HepG2 (cell line): ENCODE results near the gene MYH15. TPM values are rescaled to one million over a fixed set of nuclear protein-coding genes. Genes with fewer than 3 reads are reported as not detected.

Experiments
- ATAC-seq: fragments of 200-7000 bp; cut with Tn5 transposase; 3 replicates; pipeline ENCODE4 v1.9.1; 2020; ENCODE audit warnings: mild to moderate bottlenecking, moderate library complexity
- BruUV-seq: library from RNA; stranded (reverse); fragments of 400-500 nt; replicated peaks from 2 replicates; lab custom pipeline; 2021; lab: Mats Ljungman, UMichigan
- CTCF ChIA-PET: fragments of 300-600 bp; formaldehyde crosslinking; extraction: SDS; loops from one replicate; lab custom pipeline; 2021; ENCODE audit warnings: low total read pairs, inconsistent platforms, low intra/inter-chr PET ratio; lab: Yijun Ruan, JAX
- POLR2A ChIA-PET: fragments of 350-600 bp; sonication (Branson Sonifier 250); formaldehyde crosslinking; loops from one replicate; lab custom pipeline; 2020; ENCODE audit warnings: antibody characterized with exemption, inconsistent platforms; lab: Yijun Ruan, JAX
- DNase-seq: peaks from one replicate; pipeline ENCODE4 v3.0.0-alpha.2; 2015; ENCODE audit warnings: low spot score
- FAIRE-seq: peaks from 3 replicates; lab custom pipeline; 2011; peaks lifted over from hg19 to GRCh38; lab: Jason Lieb, UNC
- H2AFZ ChIP-seq: one replicate; pipeline ENCODE4 v1.6.1; 2011; ENCODE audit warnings: low read length, inconsistent platforms
- H3K27ac ChIP-seq: fragments of 300-600 bp; 3 replicates; pipeline ENCODE4 v1.8.0; 2011; ENCODE audit warnings: mixed run types, mild to moderate bottlenecking, mixed read lengths, low read length, inconsistent platforms; ENCODE audit not compliant: insufficient read depth; ENCODE audit errors: extremely low read length
- H3K27me3 ChIP-seq, 2 experiments: fragments of 200-600 bp in 1 of 2; 2 replicates in 1 of 2; 3 replicates in 1 of 2; pipeline versions ENCODE4 v1.6.0 to v1.8.0; 2011; ENCODE audit warnings: low read length in 2 of 2, mild to moderate bottlenecking in 2 of 2, moderate library complexity in 2 of 2, inconsistent platforms in 1 of 2; ENCODE audit not compliant: insufficient read depth in 2 of 2, control insufficient read depth in 1 of 2
- H3K36me3 ChIP-seq, 2 experiments: fragments of 200-600 bp in 1 of 2; replicated peaks in 1 of 2; 2 replicates in 1 of 2; 3 replicates in 1 of 2; pipeline versions ENCODE4 v1.5.1 to v1.8.0; 2011; ENCODE audit warnings: low read length in 2 of 2, inconsistent platforms in 1 of 2; ENCODE audit not compliant: insufficient read depth in 2 of 2, control insufficient read depth in 1 of 2
- H3K4me1 ChIP-seq: 2 replicates; pipeline ENCODE4 v1.5.1; 2012; ENCODE audit warnings: low read length, inconsistent platforms; ENCODE audit not compliant: insufficient read depth
- H3K4me2 ChIP-seq: 2 replicates; pipeline ENCODE4 v1.6.0; 2011; ENCODE audit warnings: low read depth, low read length, inconsistent platforms
- H3K4me3 ChIP-seq, 3 experiments: fragments of 200-600 bp in 1 of 3; sonication (generic), shearing (Covaris generic) in 1 of 3; replicated peaks in 1 of 3; 2 replicates each; pipeline ENCODE4 v1.5.1; 2011 to 2016; ENCODE audit warnings: low read length in 3 of 3, inconsistent platforms in 2 of 3, low read depth in 2 of 3, mild to moderate bottlenecking in 2 of 3, control low read depth in 1 of 3, mixed read lengths in 1 of 3; ENCODE audit not compliant: insufficient read depth in 1 of 3
- H3K79me2 ChIP-seq: one replicate; pipeline ENCODE4 v1.6.1; 2011; ENCODE audit warnings: low read length, inconsistent platforms; ENCODE audit not compliant: insufficient read depth
- H3K9ac ChIP-seq: 2 replicates; pipeline ENCODE4 v1.6.0; 2011; ENCODE audit warnings: mild to moderate bottlenecking, low read depth, low read length, inconsistent platforms; ENCODE audit not compliant: insufficient read depth
- H3K9me3 ChIP-seq: 2 replicates; pipeline ENCODE4 v1.5.1; 2012; ENCODE audit warnings: mild to moderate bottlenecking, low read length
- H4K20me1 ChIP-seq: 2 replicates; pipeline ENCODE4 v1.6.0; 2011; ENCODE audit warnings: inconsistent platforms, mild to moderate bottlenecking, low read length, moderate library complexity; ENCODE audit not compliant: insufficient read depth
- CHD4 ChIP-seq: fragments of 200-600 bp; sonication (generic); IDR thresholded peaks from 2 replicates; pipeline ENCODE4 v1.7.0; 2017; ENCODE audit warnings: mild to moderate bottlenecking, low read length, borderline replicate concordance
- CTCF ChIP-seq: sonication (generic); formaldehyde crosslinking; IDR thresholded peaks from 2 replicates; pipeline ENCODE4 v1.5.0; 2020; ENCODE audit warnings: mild to moderate bottlenecking, missing genetic modification reagents, moderate library complexity
- KDM4B ChIP-seq: sonication (generic); formaldehyde crosslinking; IDR thresholded peaks from 2 replicates; pipeline ENCODE4 v1.4.0; 2020; ENCODE audit warnings: missing genetic modification reagents
- ZNF224 ChIP-seq: sonication (generic); formaldehyde crosslinking; IDR thresholded peaks from 2 replicates; pipeline ENCODE4 v1.5.0; 2020; ENCODE audit warnings: mild to moderate bottlenecking, missing genetic modification reagents
- ZNF281 ChIP-seq: sonication (generic); formaldehyde crosslinking; IDR thresholded peaks from 2 replicates; pipeline ENCODE4 v1.4.0; 2020; ENCODE audit warnings: missing genetic modification reagents, borderline replicate concordance
- WGBS: methylation state at CpG from one replicate; pipeline ENCODE4 v1.1.6; 2017; ENCODE audit warnings: low lambda C conversion rate; 5-methylcytosine and 5-hydroxymethylcytosine counted together
- in situ Hi-C: cut with HindIII; loops from 2 replicates; pipeline ENCODE4 v1.10.0; 2017; ENCODE audit warnings: low pct_unique_long_range_greater_than_20kb; ENCODE audit not compliant: extremely low pct_ligation_motif_present
- intact Hi-C: fragments of 100-400 bp; cut with micrococcal nuclease; formaldehyde crosslinking; loops from one replicate; pipeline ENCODE4 v1.10.0; 2022; ENCODE audit not compliant: unreplicated experiment
- polyA plus RNA-seq, 8 experiments: library from polyadenylated mRNA; depleted of rRNA in 3 of 8; stranded (reverse) in 7 of 8; unstranded in 1 of 8; fragments of >200 nt; fragmentation: Illumina TruSeq in 4 of 8; extraction: Trizol in 4 of 8; gene quantifications; 2 replicates each; pipeline versions ENCODE4 v1.2.1 to v1.2.3, GENCODE V29; 2011 to 2016; ENCODE audit warnings: low read depth in 4 of 8, missing spikeins in 1 of 8, mixed read lengths in 1 of 8; ENCODE audit not compliant: insufficient read depth in 1 of 8
- total RNA-seq, 5 experiments: library from RNA; depleted of rRNA; stranded (reverse); fragments of >200 nt; fragmentation: Illumina TruSeq; extraction: Trizol; gene quantifications; 2 replicates each; pipeline ENCODE4 v1.2.3, GENCODE V29; 2016; ENCODE audit warnings: low read depth in 1 of 5

MYH15 gene
- total and polyA plus RNA-seq, 2 of the 13 experiments (the other 11 are each of a cell fraction or from before 2014, with no cell fraction given) = 0.03 to 0.09 TPM

GRCh38 chr3:108497271-108497670 lies 13.1 kb downstream of the MYH15 start:
- FAIRE-seq (no peak), DNase-seq (no peak), ATAC-seq (no peak)
- H3K36me3 ChIP-seq = no peaks in the 10 kb centered on the region
- WGBS = 2% methylated on average over 1 of the region's 1 CpG
- CTCF ChIA-PET = no interaction called here
- POLR2A ChIA-PET = no interaction called here
- H3K9ac ChIP-seq = no peak overlapping the region
- intact Hi-C loops (no loop called here), in situ Hi-C loops (loop anchor here (10.0 kb wide), 1 partner anchor 418 kb away; no protein-coding TSS in a partner anchor)
- no peaks in the 10 kb centered on the region; a peak in 1 of 5 replicates for H3K27me3 ChIP-seq
- no peaks in the 10 kb centered on the region for H3K4me1 ChIP-seq
- H3K27ac ChIP-seq = no peak overlapping the region
- no TSS peak for BruUV-seq
- H3K79me2 ChIP-seq = no peaks in the 10 kb centered on the region
- no peak overlapping the region for H3K4me3 ChIP-seq
- H3K9me3 ChIP-seq = no peaks in the 10 kb centered on the region
- no peak overlapping the region for H3K4me2 ChIP-seq
- H2AFZ ChIP-seq = no peak overlapping the region
- no peak for TF ChIP-seq KDM4B (CRISPR knock-in tag)
- TF ChIP-seq CHD4 = no peak
- TF ChIP-seq ZNF224 (CRISPR knock-in tag) = no peak
- TF ChIP-seq ZNF281 (CRISPR knock-in tag) = no peak
- TF ChIP-seq CTCF (CRISPR knock-in tag) = no peak
- H4K20me1 ChIP-seq = no peaks in the 10 kb centered on the region
